GM21367 (cell line): Measurements from ENCODE around the gene SLC2A4RG.
A peak's percentile ranks its signal among the peaks of the same experiment; 100 is the strongest.

Experiments used
- ATAC-seq: cut with Tn5 transposase; IDR thresholded peaks from one replicate; pipeline ENCODE4 v1.9.1; 2021; ENCODE audit not compliant: unreplicated experiment

SLC2A4RG gene

DNA sequence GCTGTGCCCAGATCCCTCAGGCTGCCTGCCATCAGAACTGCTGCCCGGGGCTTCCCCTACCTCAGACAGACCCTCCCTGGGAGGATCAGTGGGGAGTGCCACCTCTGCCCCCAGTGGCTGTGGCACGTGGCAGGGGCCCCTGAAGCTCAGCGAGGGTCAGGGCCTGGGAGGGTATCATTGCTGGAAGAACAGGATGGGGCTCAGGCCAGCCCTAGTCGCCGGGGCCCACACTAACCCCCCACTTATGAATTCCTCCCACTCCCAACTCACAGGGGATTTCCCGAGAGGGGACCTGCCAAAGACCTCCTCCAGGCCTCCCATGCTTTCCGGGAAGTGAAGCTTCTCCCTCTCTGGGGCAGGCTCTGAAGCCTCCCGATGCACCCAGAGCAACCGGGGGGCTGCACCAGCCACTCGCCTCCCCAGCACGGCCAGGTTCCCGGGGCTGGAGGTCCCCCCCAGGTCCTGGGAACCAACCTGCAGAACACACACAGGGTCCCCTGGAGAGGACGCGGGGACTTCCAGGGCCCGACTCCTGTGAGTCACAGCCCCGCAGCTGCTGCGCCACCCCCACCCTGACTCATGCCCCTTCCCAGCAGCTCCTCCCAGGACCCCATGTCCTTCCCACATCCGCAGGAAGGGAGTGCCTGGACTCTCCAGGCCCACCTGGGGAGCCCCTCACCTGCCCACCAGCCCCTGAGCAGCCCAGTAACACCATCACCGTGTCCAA, 40.7 kb upstream of the SLC2A4RG start:
- ATAC-seq, result no peak

DNA sequence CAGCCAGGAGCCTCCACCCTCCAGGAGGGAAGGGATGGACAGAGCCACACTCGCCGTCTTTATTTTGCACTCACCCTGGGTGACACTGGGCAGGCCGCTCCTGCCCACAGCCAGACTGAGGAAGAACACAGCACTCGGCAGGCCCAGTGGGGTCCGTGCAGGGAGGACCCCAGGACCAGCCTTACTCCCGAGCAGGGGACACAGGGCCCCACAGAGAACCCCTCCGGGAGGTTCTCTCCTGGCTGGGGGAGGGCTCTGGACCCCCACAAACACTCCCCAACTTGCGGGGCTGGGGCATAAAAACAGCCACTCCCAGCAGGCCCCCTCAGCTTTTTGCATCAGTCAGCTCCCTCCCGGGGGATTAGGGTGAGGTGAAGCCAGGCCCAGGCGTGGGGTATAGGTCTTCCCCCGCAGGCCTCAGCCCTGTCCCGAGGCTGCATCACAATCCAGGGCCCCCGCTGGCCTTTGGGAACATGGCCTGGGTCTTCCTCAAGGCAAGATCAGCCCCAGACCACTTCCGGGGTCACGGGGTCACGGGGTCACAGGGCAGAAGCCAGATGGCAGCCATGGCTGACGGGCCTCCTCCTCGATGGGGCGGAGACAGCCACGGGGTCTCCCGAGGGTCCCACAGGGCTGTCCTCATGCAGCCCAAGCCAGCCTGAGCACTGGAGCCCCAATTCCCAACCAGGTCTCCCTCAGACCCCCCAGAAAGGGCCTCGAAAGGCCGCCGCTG, 39.9 kb upstream of the SLC2A4RG start:
- ATAC-seq, result no peak

DNA sequence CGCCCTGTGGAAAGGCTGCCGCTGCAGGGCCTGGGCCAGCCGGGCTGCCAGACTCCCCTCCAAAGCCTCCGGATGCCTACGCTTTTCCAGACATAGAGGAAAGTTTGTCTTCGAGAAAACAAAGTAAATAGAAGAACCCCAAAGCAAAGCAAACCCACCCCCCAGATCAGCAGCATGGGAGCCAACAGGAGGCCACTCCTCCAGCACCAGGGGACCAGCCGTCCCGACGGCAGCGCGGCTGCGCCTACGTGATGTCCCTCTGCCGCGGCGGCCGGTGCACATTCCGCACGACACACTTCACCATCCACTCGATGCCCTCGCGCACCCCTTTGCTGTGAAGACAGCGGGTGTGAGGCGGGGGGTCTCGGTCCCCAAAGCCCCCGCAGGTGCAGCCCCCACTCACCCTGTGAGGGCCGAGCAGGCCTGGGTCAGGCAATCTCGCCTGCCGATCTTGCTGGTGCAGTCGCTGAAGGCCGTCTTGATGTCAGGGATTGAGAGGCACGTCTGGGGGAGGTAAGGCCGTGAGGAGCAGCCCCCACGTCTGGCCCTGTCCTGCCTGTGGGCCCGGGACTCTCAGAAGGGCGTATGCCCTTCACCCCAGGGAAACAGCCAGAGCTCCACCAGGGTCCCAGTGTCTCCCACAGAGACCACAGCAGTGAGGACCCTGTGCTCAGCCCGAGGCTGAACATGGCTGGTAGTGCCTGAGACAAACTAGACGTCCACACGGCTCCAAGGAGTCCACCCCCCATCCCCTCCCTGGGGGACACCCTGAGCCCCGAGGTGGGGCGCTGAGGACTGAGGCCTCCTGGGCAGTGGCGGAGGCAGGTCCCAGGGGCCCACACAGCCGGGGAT, 39.2 kb upstream of the SLC2A4RG start:
- no peak for ATAC-seq

DNA sequence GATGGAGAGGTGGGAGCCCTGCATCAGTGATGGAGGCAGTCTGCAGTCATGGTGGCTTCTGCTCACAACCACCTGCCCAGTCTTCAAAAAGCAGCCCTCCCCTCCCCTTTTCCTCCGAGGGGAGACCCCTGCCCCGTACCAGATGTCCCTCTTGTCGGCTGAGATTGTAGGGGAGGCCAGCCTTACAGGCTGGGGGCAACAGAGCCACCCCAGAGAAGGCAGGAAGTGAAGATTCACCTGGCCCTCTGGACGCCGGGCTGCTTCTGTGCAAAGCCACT, 38.6 kb upstream of the SLC2A4RG start:
- ATAC-seq, result no peak

DNA sequence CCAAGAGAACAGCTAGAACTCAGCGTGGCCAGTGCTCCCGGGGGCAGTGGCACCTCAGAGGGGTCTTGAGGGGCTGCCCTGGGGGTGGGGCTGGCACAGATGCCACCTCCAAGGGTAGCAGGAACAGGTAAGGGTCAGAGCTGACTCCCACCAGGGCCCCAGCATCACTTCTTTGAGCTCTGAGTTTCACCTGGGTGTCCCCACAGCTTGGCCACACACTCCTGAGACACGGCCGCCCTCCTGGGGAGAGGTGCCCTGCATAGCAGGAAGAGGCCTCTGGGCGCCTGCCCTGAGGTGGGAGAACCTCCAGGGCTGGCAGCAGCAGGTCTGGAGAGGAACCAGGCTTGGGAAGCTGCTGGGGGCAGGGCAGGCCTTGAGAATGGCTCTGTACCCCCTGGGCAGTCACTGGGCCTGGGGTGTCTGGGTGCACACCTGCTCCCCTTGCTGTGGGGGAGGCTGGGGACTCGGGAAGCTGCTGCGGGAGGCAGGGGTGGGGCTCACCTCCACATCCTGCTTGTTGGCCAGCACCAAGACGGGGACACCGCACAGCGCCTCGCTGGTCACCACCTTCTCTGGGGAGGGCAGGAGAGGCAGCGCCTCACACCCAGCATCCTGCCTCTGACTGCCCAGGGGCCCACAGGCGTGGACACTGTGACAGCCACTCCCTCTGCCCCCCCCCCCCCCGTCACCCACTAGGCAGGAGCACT, 38.1 kb upstream of the SLC2A4RG start:
- ATAC-seq, result no peak

DNA sequence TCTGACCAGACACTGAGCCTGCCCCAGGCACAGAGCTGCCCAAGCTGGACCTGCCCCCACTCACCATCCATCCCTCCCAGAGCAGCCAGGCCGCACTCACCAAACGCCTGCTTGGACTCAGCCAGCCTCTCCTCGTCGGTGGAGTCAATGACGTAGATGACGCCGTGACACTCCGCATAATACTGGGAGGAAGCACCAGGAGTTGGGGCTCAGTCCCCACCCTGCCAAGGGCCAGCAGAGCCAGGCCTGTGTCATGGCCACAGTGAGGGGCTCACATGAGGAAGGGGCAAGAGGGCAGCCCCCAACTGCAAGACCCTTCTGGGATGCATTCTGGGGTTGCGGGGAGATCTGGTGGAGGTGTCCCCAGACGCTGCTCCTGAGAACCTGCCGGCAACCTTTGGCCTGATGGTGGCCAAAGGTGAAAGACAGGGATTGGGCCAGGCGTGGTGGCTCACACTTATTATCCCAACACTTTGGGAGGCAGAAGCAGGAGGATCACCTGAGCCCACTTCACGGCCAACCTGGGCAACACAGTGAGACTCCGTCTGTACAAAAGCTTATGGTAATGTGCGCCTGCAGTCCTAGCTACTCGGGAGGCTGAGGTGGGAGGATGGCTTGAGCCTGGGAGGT, 37.4 kb upstream of the SLC2A4RG start:
- no peak for ATAC-seq

DNA sequence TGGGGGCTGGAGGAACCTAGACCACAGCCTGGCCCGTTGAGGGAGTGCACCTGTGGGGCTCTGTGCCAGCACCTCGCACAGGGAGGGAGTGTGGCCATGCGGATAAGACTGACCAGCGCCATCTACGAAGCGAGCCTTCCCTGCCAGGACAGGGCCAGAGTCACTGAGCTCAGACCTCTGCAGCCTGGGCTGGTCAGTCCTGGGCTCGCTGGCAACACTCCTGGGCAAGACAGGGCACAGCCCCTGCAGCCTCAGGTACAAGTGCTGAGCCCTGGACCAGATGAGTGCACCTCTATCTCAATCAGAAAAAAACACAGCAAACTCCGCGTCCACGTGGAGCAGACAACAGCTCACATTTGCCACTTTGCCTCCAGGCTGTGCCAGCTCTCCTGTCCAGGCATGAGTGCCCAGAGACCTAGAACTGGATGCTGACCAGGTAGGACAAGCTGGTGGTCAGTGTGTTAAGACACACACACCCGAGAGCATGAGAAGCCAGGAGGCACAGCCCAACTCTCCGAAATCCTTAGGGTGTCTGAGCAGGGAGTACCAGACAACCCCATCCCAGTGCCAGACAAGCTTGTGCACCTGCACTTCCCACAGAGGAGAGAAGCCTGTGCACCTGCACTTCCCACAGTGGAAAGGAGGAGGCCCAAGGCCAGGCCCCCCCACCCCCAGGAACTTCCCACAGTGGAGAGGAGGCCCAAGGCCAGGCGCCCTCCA, 36.7 kb upstream of the SLC2A4RG start:
- no peak for ATAC-seq

DNA sequence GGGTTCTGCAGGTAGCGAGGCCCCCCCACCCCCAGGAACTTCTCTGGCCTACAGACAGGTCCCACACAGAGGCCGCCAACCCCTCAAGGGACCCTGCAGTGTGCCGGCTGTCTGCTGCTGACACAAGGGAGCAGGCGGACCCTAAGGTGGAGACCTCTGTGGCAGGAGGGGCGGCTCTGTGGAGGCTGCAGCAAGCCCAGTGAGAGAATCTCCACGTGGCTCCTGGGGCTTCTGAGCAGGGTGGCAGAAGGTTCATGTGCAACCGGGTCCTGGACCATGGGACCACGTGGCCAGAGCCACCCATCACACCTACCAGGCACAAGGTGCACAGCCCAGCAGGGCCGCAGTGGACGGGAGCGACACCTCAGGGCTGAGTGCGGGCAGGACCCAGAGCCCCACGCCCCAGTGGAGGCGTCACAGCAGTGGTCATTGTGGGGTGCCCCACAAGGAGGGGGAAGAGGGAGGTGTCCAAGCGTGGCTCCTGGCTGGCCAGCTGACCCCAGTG, 36.1 kb upstream of the SLC2A4RG start:
- no peak for ATAC-seq

DNA sequence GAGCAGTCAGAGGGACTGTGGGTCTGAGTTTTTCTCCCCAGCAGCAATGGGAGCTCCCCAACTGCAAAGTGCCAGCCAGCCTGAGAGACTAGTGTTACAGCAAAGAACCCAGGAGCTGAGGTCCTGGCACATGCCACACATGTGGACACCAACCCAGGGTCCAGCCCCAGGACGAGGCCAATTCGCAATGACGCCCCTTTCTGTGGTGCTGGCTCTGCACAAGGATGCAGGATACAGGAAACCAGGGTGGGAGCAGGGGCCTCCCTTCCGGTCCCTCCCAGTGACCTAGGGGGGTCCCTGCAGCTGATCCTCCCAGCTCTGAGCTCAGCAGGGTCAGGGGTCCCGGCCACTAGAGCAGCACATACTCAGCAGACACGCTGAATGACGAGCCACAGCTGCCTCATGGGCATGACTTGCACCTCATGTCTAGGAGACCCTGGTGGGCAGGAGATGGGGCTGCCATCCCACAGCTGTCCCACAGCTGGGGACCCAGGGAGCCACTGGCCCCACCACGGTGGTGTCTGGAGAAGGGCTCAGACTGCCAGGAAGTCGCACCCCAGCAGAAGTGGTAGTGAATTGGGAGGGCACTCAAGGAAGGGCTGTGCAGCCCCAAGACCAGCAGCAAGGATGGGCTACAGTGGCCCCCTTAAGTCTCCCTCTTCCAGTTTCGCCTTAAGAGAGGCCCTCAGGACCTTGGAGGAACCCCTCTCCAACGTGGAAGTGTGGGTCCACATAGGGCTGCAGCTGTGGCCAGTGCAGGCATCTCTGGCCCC, 35.4 kb upstream of the SLC2A4RG start:
- ATAC-seq, result no peak

DNA sequence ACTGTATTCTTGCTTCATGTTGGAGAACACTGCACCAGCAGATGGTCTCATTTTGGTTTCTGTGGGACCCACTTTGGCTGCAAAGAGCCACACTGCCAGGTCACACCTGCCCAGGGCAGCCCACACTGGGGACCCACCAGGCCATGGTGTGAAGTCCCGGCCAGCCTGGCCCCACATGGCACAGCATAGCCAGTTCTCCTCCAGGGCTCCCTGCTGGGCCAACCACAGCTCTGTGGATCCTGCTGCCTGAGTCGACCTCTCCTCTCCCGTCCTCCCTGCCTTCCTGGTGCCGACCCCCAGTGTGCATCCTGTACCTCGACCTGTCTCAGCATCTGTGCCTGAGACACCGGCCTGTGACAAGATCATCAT, 34.8 kb upstream of the SLC2A4RG start:
- ATAC-seq, result no peak

DNA sequence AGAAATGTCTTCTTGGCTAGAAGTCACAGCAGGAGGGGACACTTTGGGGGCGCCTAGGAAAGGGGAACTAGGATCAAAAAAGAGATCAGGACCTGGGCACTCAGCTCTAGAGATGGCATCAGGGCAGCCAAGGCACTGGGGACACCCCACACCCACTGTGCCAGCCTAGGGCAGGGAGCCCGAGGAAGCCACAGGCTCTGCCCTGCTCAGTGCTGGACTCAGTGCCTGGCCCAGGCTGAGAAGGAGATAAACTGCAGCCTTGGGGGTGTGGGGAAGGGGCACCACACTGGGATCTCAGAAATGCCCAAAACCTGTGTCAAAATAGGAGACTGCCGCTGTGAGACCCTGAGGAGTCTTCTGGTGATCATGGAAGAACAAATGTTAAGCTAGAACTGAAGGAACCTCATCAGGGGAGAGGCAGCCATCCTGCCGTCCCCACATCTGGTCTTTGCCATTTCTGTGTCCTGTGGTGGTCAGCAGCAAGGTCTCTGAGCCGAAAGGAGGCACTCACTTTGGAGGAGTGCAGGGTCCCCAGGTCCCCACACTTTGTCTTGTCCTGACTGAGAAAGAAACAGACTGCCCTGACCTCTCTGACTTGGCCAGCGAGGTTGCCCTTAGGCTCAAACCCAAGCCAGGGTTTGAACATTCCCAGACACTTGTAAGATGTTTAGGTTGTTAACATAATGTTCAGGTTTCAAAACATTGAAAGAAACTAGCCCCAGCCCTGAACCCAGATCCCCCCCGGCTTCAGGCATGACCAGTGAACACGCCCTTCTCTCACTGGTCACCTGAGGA, 34.1 kb upstream of the SLC2A4RG start:
- no peak for ATAC-seq

DNA sequence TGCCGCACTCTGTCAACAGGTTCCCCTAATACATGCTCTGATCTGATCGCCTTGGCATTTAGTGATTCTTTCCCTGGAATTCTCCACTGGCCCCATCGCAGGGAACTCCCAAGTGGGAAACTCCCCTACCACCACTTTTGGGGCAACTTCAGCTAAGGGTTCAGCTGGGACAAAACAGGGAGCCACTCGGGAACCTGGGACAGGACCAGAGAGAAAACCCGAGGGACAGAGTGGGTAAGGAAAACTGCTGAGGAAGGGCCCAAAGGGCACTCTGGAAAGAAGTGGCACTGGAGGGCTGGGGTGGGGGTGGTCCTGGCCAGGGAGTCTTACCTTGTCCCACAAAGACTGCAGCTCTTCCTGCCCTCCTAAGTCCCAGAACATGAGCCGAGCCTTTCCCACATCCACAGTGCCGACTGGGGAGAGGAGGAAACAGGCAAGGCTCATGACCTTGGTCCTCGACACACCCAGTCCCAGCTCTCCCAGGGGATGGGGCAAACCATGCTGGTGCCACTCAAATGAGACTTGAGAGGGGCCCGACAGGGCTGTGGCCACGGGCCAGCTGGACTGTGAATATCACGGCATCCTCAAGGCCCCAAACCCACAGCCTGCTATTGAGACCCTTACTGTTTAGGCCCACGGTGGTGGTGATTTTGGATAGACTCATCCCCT, 33.4 kb upstream of the SLC2A4RG start:
- ATAC-seq, result no peak

DNA sequence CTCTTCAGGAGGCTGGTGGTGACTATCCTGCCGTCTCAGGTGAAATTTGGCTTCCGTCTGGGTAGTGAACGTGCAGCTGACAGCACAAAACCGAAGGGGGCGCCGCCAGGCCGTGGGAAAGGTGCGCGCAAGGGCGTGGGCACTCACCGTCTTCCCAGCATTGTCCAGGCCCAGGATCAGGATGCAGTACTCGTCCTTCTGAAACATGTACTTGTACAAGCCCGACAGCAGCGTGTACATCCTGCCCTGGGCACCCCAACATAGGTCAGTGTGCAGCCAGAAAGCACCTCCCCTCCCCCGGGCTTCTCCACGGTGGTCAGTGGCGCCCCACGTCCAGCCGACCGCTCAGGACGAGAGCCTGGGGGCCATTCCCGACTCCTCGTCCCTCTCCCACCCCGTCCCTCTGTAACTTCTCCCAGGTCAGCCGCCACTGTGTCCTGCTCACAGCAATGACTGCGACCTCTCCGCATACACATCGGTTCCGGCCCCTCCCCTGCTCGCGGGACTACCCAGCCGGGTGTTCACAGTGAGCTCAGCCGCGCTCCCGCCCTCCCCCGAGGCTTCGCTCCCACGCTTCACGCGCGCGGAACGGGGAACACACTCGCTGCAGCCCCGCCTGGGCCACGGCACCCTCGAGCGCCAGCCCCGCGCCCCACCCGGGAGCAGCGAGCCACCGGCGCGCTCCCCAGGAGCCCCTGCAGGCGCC, 32.6 kb upstream of the SLC2A4RG start:
- peak; percentile 14 for ATAC-seq

DNA sequence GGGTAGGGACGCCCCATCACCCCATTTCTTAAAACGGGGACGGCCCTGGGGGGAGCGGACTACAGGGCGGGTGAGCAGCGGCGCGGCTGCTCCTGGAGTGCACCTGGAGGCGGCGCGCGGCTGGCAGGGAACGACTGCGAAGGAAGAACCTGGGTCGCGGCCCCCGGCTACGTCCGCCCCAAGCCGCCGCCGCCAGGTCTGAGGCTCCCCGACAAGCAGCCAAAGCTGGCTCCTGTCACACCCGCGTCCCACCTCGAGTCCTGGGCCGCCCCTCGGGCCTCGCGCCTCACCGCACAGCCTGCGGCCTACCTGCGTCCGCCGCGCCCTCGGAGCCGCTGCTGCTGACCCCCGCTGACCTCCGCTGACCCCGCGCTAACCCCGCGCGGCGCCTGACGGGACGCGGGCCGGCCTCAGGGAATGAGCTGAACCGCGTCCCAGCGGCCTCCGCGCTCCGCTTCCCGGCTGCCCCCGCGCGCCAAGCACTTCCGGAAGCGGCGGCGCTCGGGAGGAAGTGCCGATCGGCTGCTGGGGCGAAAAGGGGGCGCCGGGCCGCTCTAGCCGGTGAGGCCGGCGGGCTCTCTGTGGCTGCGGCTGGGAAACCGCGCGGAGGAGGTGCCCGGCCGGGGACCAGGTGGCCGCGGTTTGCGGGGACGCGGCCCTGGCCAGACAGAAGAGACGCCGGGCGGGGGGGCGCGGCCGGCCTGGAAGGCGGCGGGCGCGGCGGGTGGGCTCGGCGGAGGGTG, 31.8 kb upstream of the SLC2A4RG start, which contains the start of the genes ARFRP1 and ZGPAT:
Gene ARFRP1 (minus strand): TSS at position 419 of the 743 bp plus-strand sequence. CDS start 885 bp downstream, outside the sequence.
Gene ZGPAT (plus strand): TSS at position 482 of the 743 bp plus-strand sequence. CDS start 542 bp downstream, outside the sequence.
- peak; percentile 50 for ATAC-seq

DNA sequence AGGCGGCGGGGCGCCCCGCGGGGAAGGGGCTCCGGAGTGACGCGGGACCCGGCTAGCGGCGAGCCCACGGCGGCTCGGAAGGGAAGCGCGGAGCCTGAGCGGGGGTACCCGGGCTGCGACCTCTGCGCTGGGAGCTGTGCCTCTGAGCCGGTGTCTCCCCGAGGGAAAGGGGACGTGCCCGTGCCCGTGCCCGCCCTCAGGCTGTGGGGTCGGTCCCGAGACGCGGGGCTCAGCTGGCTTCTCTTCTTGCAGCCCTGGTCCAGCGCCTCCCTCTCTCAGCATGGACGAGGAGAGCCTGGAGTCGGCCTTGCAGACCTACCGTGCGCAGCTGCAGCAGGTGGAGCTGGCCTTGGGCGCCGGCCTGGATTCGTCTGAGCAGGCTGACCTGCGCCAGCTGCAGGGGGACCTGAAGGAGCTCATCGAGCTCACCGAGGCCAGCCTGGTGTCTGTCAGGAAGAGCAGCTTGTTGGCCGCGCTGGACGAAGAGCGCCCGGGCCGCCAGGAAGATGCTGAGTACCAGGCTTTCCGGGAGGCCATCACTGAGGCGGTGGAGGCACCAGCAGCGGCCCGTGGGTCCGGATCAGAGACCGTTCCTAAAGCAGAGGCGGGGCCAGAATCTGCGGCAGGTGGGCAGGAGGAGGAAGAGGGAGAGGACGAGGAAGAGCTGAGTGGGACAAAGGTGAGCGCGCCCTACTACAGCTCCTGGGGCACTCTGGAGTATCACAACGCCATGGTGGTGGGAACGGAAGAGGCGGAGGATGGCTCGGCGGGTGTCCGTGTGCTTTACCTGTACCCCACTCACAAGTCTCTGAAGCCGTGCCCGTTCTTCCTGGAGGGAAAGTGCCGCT, 31.1 kb upstream of the SLC2A4RG start:
- ATAC-seq, result peak; percentile 10

DNA sequence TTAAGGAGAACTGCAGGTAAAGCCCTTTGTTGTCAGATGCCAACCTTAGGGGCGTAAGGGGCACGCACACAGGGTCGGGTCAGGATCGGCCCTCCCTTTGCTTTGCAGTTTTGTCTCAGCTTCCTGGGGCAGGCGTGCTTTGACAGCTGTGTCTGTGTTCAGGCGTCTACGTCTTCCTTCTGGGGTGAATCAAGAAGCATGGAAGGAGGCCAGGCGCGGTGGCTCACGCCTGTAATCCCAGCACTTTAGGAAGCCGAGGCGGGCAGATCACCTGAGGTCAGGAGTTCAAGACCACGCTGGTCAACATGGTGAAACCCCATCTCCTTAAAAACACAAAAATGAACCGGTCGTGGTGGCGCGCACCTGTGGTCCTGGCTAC, 30.4 kb upstream of the SLC2A4RG start:
- ATAC-seq, result no peak
